Stimulated activated CD4-positive, alpha-beta T cell treated with anti-CD3 and anti-CD28 coated beads, Interleukin-4, amount 100 ng/mL, for 48 hours (primary cell): ENCODE data around the gene HS6ST2.

Experiments
- DNase-seq, 2 donors: peaks; one replicate each; pipeline ENCODE4 v3.0.0-alpha.2; 2020; ENCODE audit warnings: low read depth in 2 of 2

HS6ST2 gene

GRCh38 chrX:132676561-132677186 is 281.8 kb downstream of the HS6ST2 start:
- DNase-seq: no peak

GRCh38 chrX:132676102-132676501 is 282.3 kb downstream of the HS6ST2 start:
- DNase-seq: no peak

GRCh38 chrX:132673331-132673730 is 285.1 kb downstream of the HS6ST2 start:
- DNase-seq: no peak

- DNase-seq: no peak
These were observed 287.2 kb downstream of the HS6ST2 start for GRCh38 chrX:132671229-132671641.

- DNase-seq: no peak
These were observed 289.3 kb downstream of the HS6ST2 start for GRCh38 chrX:132669142-132669541.

GRCh38 chrX:132668178-132668577 is 290.3 kb downstream of the HS6ST2 start:
- no peak for DNase-seq

GRCh38 chrX:132665676-132666075 is 292.8 kb downstream of the HS6ST2 start:
- no peak for DNase-seq

- no peak for DNase-seq
These were observed 294.2 kb downstream of the HS6ST2 start for GRCh38 chrX:132664273-132664672.

GRCh38 chrX:132662844-132663243 is 295.6 kb downstream of the HS6ST2 start:
- DNase-seq: no peak

GRCh38 chrX:132657876-132658275 is 300.6 kb downstream of the HS6ST2 start:
- DNase-seq: no peak

- no peak for DNase-seq
These were observed 305.6 kb downstream of the HS6ST2 start for GRCh38 chrX:132652871-132653270.

GRCh38 chrX:132651421-132652086 is 306.9 kb downstream of the HS6ST2 start:
- DNase-seq: no peak

- no peak for DNase-seq
These were observed 309.5 kb downstream of the HS6ST2 start for GRCh38 chrX:132648895-132649294.

GRCh38 chrX:132639446-132639845 is 319.0 kb downstream of the HS6ST2 start:
- no peak for DNase-seq

GRCh38 chrX:132638313-132638712 is 320.1 kb downstream of the HS6ST2 start:
- DNase-seq: no peak

- no peak for DNase-seq
These were observed 322.3 kb downstream of the HS6ST2 start for GRCh38 chrX:132636080-132636479.

GRCh38 chrX:132634521-132634920 is 323.9 kb downstream of the HS6ST2 start:
- no peak for DNase-seq

- DNase-seq: no peak
These were observed 326.7 kb downstream of the HS6ST2 start for GRCh38 chrX:132631579-132632232.

GRCh38 chrX:132624466-132624865 is 334.0 kb downstream of the HS6ST2 start:
- DNase-seq: no peak

GRCh38 chrX:132623942-132624341 is 334.5 kb downstream of the HS6ST2 start:
- no peak for DNase-seq

- no peak for DNase-seq
These were observed 335.1 kb downstream of the HS6ST2 start for GRCh38 chrX:132623300-132623699.

- DNase-seq: peak; percentile 28 to 38
These were observed 336.3 kb downstream of the HS6ST2 start for GRCh38 chrX:132622130-132622529.

- no peak for DNase-seq
These were observed 339.6 kb downstream of the HS6ST2 start for GRCh38 chrX:132618810-132619209.
